HepG2 (cell line): ENCODE measurements around the gene HERC4. TPM values are rescaled to one million over a fixed set of nuclear protein-coding genes. Genes with fewer than 3 reads are reported as not detected.

ENCODE experiments used
- HMG20A ChIP-seq: IDR thresholded peaks from 2 replicates; pipeline ENCODE4 v1.6.1; 2016; ENCODE audit warnings: borderline replicate concordance
- HNF4G ChIP-seq, 2 experiments: sonication (generic) in 1 of 2; formaldehyde crosslinking in 1 of 2; IDR thresholded peaks; 2 replicates each; pipeline versions ENCODE4 v1.4.0 to v1.6.1; 2011 to 2020; ENCODE audit warnings: borderline replicate concordance in 2 of 2, low read depth in 2 of 2, mild to moderate bottlenecking in 2 of 2, low read length in 1 of 2, missing genetic modification reagents in 1 of 2, moderate library complexity in 1 of 2
- MAFG ChIP-seq: sonication (generic); formaldehyde crosslinking; IDR thresholded peaks from 2 replicates; pipeline ENCODE4 v1.5.1; 2020; ENCODE audit warnings: mild to moderate bottlenecking, missing genetic modification reagents
- PAF1 ChIP-seq: IDR thresholded peaks from 2 replicates; pipeline ENCODE4 v1.6.1; 2016; ENCODE audit warnings: missing genetic modification reagents, missing compliant biosample characterization
- SUZ12 ChIP-seq: fragments of 150-350 bp; IDR thresholded peaks from 2 replicates; pipeline ENCODE4 v1.6.1; 2014; ENCODE audit warnings: low read depth, low read length
- TAF15 ChIP-seq: fragments of 200-400 bp; formaldehyde crosslinking; IDR thresholded peaks from one replicate; pipeline ENCODE4 v1.6.1; 2018; ENCODE audit warnings: mild to moderate bottlenecking, low read depth, low read length; ENCODE audit not compliant: poor library complexity, severe bottlenecking
- THAP11 ChIP-seq: IDR thresholded peaks from 2 replicates; pipeline ENCODE4 v1.6.1; 2016; ENCODE audit warnings: missing biosample characterization, missing genetic modification reagents
- ZNF337 ChIP-seq: sonication (generic); formaldehyde crosslinking; IDR thresholded peaks from 2 replicates; pipeline ENCODE4 v1.5.1; 2020; ENCODE audit warnings: missing genetic modification reagents, low read depth, mild to moderate bottlenecking, borderline replicate concordance
- ZNF616 ChIP-seq: sonication (generic); formaldehyde crosslinking; IDR thresholded peaks from 2 replicates; pipeline ENCODE4 v1.5.0; 2020; ENCODE audit warnings: low read depth, mild to moderate bottlenecking, missing genetic modification reagents
- polyA plus RNA-seq, 8 experiments: library from polyadenylated mRNA; depleted of rRNA in 3 of 8; stranded (reverse) in 7 of 8; unstranded in 1 of 8; fragments of >200 nt; fragmentation: Illumina TruSeq in 4 of 8; extraction: Trizol in 4 of 8; gene quantifications; 2 replicates each; pipeline versions ENCODE4 v1.2.1 to v1.2.3, GENCODE V29; 2011 to 2016; ENCODE audit warnings: low read depth in 4 of 8, missing spikeins in 1 of 8, mixed read lengths in 1 of 8; ENCODE audit not compliant: insufficient read depth in 1 of 8
- total RNA-seq, 5 experiments: library from RNA; depleted of rRNA; stranded (reverse); fragments of >200 nt; fragmentation: Illumina TruSeq; extraction: Trizol; gene quantifications; 2 replicates each; pipeline ENCODE4 v1.2.3, GENCODE V29; 2016; ENCODE audit warnings: low read depth in 1 of 5
- TF ChIP-seq, protein P1 (sequence below): sonication (generic); formaldehyde crosslinking; IDR thresholded peaks from 2 replicates; pipeline ENCODE4 v1.4.0; 2020; ENCODE audit warnings: mild to moderate bottlenecking, missing genetic modification reagents
- TF ChIP-seq, protein P2 (sequence below): sonication (generic); formaldehyde crosslinking; IDR thresholded peaks from 2 replicates; pipeline ENCODE4 v1.4.0; 2020; ENCODE audit warnings: mild to moderate bottlenecking, missing genetic modification reagents
- TF ChIP-seq, protein P3 (sequence below): sonication (generic); formaldehyde crosslinking; IDR thresholded peaks from 2 replicates; pipeline ENCODE4 v1.9.0; 2021; ENCODE audit warnings: missing genetic modification reagents, borderline replicate concordance
- TF ChIP-seq, protein P4 (sequence below): sonication (generic); formaldehyde crosslinking; IDR thresholded peaks from 2 replicates; pipeline ENCODE4 v1.5.1; 2020; ENCODE audit warnings: missing genetic modification reagents, mild to moderate bottlenecking, borderline replicate concordance
- TF ChIP-seq, protein P5 (sequence below): sonication (generic); formaldehyde crosslinking; IDR thresholded peaks from 2 replicates; pipeline ENCODE4 v1.4.0; 2020; ENCODE audit warnings: missing genetic modification reagents

The HERC4 gene
- total and polyA plus RNA-seq, 2 of the 13 experiments (the other 11 are each of a cell fraction or from before 2014, with no cell fraction given): 9.8 to 20.2 TPM

DNA sequence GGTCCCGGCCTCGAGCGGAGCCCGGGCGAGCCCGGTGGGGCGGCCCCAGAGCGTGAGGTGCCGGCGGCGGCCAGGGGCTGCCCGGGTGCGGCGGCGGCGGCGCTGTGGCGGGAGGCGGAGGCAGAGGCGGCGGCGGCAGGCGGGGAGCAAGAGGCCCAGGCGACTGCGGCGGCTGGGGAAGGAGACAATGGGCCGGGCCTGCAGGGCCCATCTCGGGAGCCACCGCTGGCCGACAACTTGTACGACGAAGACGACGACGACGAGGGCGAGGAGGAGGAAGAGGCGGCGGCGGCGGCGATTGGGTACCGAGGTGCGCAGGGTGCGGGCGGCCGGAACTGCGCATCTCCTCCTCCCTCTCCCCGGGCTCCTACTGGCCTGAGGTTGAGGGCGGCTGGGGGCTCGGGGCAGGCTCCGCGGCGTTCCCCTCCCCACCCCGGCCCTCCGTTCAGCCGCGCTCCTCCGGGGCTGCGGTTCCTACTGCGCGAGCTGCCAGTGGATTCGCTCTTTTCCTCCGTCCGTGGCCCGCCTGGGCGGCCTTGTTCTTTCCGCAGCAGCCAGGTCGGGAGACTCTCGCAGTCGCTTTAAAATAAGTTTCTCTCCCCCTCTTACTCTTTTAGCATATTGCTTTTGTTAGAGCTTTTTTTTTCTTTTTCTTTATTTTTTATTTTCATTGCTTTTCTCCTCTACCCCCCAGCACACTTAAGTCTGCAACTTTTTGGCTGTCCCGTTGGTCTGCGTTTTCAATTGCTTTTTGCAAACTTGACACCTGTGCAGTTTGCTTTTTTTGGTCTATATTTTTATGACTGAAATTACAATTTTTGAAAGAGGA is 190.0 kb downstream of the HERC4 start (continued):
- TF ChIP-seq, protein P1, sequence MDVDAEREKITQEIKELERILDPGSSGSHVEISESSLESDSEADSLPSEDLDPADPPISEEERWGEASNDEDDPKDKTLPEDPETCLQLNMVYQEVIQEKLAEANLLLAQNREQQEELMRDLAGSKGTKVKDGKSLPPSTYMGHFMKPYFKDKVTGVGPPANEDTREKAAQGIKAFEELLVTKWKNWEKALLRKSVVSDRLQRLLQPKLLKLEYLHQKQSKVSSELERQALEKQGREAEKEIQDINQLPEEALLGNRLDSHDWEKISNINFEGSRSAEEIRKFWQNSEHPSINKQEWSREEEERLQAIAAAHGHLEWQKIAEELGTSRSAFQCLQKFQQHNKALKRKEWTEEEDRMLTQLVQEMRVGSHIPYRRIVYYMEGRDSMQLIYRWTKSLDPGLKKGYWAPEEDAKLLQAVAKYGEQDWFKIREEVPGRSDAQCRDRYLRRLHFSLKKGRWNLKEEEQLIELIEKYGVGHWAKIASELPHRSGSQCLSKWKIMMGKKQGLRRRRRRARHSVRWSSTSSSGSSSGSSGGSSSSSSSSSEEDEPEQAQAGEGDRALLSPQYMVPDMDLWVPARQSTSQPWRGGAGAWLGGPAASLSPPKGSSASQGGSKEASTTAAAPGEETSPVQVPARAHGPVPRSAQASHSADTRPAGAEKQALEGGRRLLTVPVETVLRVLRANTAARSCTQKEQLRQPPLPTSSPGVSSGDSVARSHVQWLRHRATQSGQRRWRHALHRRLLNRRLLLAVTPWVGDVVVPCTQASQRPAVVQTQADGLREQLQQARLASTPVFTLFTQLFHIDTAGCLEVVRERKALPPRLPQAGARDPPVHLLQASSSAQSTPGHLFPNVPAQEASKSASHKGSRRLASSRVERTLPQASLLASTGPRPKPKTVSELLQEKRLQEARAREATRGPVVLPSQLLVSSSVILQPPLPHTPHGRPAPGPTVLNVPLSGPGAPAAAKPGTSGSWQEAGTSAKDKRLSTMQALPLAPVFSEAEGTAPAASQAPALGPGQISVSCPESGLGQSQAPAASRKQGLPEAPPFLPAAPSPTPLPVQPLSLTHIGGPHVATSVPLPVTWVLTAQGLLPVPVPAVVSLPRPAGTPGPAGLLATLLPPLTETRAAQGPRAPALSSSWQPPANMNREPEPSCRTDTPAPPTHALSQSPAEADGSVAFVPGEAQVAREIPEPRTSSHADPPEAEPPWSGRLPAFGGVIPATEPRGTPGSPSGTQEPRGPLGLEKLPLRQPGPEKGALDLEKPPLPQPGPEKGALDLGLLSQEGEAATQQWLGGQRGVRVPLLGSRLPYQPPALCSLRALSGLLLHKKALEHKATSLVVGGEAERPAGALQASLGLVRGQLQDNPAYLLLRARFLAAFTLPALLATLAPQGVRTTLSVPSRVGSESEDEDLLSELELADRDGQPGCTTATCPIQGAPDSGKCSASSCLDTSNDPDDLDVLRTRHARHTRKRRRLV (CRISPR knock-in tag): no peak
- TF ChIP-seq THAP11 (CRISPR knock-in tag): no peak
- TF ChIP-seq MAFG (CRISPR knock-in tag): no peak
- TF ChIP-seq, protein P2, sequence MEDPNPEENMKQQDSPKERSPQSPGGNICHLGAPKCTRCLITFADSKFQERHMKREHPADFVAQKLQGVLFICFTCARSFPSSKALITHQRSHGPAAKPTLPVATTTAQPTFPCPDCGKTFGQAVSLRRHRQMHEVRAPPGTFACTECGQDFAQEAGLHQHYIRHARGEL (CRISPR knock-in tag): no peak
- TF ChIP-seq, protein P3, sequence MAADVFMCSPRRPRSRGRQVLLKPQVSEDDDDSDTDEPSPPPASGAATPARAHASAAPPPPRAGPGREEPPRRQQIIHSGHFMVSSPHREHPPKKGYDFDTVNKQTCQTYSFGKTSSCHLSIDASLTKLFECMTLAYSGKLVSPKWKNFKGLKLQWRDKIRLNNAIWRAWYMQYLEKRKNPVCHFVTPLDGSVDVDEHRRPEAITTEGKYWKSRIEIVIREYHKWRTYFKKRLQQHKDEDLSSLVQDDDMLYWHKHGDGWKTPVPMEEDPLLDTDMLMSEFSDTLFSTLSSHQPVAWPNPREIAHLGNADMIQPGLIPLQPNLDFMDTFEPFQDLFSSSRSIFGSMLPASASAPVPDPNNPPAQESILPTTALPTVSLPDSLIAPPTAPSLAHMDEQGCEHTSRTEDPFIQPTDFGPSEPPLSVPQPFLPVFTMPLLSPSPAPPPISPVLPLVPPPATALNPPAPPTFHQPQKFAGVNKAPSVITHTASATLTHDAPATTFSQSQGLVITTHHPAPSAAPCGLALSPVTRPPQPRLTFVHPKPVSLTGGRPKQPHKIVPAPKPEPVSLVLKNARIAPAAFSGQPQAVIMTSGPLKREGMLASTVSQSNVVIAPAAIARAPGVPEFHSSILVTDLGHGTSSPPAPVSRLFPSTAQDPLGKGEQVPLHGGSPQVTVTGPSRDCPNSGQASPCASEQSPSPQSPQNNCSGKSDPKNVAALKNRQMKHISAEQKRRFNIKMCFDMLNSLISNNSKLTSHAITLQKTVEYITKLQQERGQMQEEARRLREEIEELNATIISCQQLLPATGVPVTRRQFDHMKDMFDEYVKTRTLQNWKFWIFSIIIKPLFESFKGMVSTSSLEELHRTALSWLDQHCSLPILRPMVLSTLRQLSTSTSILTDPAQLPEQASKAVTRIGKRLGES (CRISPR knock-in tag): no peak
- no peak for TF ChIP-seq PAF1
- TF ChIP-seq HNF4G (IDR thresholded peaks at IDR 0.05; ENCODE audit: borderline replicate concordance, low read depth, low read length): no peak
- no peak for TF ChIP-seq HNF4G (CRISPR knock-in tag; IDR thresholded peaks at IDR 0.05; ENCODE audit: borderline replicate concordance, low read depth)
- TF ChIP-seq, protein P4, sequence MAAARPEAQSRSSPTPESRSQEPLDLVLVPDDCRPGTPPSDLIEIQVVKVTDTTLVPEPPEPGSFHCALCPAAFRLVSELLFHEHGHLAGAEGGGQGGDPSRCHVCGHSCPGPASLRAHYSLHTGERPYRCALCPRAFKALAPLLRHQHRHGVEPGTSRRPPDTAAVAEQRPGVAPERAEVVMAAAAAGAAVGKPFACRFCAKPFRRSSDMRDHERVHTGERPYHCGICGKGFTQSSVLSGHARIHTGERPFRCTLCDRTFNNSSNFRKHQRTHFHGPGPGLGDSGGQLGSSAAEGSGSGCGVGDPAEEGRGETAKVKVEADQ: no peak
- TF ChIP-seq ZNF337 (CRISPR knock-in tag): no peak
- no peak for TF ChIP-seq TAF15
- TF ChIP-seq, protein P5, sequence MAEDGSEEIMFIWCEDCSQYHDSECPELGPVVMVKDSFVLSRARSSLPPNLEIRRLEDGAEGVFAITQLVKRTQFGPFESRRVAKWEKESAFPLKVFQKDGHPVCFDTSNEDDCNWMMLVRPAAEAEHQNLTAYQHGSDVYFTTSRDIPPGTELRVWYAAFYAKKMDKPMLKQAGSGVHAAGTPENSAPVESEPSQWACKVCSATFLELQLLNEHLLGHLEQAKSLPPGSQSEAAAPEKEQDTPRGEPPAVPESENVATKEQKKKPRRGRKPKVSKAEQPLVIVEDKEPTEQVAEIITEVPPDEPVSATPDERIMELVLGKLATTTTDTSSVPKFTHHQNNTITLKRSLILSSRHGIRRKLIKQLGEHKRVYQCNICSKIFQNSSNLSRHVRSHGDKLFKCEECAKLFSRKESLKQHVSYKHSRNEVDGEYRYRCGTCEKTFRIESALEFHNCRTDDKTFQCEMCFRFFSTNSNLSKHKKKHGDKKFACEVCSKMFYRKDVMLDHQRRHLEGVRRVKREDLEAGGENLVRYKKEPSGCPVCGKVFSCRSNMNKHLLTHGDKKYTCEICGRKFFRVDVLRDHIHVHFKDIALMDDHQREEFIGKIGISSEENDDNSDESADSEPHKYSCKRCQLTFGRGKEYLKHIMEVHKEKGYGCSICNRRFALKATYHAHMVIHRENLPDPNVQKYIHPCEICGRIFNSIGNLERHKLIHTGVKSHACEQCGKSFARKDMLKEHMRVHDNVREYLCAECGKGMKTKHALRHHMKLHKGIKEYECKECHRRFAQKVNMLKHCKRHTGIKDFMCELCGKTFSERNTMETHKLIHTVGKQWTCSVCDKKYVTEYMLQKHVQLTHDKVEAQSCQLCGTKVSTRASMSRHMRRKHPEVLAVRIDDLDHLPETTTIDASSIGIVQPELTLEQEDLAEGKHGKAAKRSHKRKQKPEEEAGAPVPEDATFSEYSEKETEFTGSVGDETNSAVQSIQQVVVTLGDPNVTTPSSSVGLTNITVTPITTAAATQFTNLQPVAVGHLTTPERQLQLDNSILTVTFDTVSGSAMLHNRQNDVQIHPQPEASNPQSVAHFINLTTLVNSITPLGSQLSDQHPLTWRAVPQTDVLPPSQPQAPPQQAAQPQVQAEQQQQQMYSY: no peak
- no peak for TF ChIP-seq HMG20A (CRISPR knock-in tag)
- TF ChIP-seq ZNF616 (CRISPR knock-in tag): no peak
- TF ChIP-seq SUZ12: no peak
